ENCODE data around the gene MAPRE2.
"Not testable (repeated sequence)": the region's sequence is repeated elsewhere in the genome, so short reads cannot be mapped to it uniquely, and the experiment has no call there.

The MAPRE2 gene

DNA sequence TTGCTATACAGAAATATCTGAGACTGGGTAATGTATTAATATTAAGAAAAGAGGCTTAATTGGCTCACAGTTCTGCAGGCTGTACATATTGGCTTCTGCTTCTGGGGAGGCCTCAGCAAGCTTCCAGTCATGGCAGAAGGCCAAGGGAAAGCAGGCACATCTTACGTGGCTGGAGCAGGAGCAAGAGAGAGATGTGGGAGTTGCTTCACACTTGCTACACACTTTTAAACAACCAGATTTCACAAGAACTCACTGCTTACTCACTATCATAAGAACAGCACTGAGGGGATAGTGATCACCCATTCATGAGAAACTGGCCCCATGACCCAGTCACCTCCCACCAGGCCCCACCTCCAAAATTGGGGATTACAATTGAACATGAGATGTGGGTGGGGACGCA is 50.6 kb downstream of the MAPRE2 start:
- no peak for DNase-seq (ENCODE audit: low read depth)

GRCh38 chr18:35095983-35096676 is 54.9 kb downstream of the MAPRE2 start:
- DNase-seq (ENCODE audit: low read depth), result no peak

DNA sequence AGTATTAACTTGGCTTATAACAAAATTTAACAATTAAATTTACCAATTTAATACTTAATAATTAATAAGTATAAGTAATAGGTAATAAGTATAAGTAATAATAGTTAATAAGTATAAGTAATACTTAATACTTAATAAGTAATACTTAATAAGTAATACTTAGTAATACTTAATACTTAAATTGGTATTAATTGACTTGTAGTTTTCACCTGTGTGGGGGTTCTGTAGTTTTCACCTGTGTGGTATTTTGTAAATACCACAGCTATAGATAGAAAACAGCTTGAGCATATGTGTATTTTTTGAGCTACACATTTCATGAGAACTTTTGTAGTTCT is 55.4 kb downstream of the MAPRE2 start:
- no peak for DNase-seq (ENCODE audit: low read depth)

GRCh38 chr18:35097195-35097594 is 56.0 kb downstream of the MAPRE2 start:
- DNase-seq (ENCODE audit: low read depth), result no peak

GRCh38 chr18:35097763-35098162 is 56.5 kb downstream of the MAPRE2 start:
- DNase-seq (ENCODE audit: low read depth), result no peak

GRCh38 chr18:35099911-35100310 is 58.7 kb downstream of the MAPRE2 start:
- no peak for DNase-seq (ENCODE audit: low read depth)

DNA sequence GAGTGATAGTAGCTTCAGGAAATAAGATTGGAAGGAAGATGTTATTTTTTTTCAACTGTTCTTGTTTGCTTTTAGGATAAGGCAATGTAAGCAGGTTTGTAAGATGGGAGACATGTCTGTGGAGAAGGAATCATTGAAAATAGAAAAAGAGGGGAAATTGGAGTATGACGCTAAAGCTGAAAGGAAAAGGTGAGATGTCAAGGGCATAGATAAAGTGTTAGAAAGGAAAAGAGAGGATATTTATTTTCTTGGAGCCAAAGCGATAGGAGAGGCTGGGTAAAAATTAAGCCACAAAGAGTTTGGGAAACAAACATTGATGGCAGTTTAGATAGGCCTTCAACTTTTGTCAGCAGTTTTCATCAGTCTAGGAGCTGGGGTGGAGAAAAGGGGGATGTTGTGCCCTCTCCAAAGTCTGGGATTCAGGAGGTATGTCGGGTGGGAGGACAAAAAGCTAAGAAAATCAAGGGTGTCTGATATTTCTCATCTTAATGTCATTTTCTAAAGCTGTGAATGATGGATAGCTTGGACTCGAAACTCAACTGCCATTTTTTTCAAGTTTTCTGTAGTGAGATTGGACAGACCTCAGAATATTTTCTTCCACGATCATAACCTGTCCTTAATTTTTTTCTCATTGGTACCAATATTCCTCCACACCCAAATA is 63.3 kb downstream of the MAPRE2 start:
- no peak for DNase-seq (ENCODE audit: low read depth)

DNA sequence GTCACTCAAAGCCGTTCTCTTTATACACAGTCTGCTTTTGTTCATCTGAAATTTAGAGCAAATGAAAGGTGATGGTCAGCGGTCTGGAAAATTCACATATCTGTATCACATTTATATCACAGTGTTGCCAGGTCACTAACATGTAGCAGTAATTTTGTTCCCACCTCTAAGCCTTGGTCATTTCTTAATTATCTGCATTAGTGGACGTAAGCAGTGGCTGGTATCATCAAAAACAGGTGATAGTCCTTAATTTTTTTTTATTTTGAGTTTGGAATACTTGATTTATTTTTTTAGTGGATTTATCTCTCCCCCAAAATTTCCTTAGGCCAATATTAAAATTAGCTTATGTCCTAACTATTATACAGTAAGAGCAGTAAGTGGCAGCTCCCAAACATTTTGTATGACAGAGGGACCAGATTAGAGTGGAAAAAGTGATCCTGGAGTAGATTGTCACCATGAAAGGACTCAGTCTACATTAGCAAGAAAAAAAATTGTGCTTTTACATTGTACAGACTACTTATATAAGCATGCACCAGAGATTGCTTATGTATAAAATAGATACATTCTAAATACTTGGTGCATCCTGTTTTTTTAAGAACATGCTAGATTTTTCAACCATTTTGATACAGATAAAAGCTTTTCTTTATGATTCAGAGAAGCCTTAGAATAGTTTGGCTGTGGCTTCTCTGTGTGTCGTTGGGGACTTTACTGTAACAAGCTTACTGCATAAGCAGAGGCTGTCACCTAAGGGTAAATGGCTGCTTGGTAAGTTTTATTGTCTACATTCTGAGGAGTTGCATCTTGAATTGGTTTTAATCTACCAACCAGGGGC is 65.0 kb downstream of the MAPRE2 start:
- no peak for DNase-seq (ENCODE audit: low read depth)

DNA sequence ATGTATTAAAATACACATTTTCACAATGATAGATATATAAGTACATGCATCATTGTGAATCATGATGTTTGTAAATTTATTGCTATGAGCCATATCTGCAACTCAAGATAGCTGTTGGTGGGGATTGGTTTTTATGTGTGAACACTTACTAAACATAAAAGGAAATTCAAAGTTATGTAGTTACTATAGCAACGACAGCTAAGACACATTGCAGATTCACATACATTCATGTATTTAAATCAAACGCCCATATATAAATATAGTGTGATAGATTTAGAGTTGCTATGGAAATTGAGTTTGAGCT is 65.6 kb downstream of the MAPRE2 start:
- no peak for DNase-seq (ENCODE audit: low read depth)

GRCh38 chr18:35107216-35107615 is 66.0 kb downstream of the MAPRE2 start:
- DNase-seq (ENCODE audit: low read depth), result no peak

DNA sequence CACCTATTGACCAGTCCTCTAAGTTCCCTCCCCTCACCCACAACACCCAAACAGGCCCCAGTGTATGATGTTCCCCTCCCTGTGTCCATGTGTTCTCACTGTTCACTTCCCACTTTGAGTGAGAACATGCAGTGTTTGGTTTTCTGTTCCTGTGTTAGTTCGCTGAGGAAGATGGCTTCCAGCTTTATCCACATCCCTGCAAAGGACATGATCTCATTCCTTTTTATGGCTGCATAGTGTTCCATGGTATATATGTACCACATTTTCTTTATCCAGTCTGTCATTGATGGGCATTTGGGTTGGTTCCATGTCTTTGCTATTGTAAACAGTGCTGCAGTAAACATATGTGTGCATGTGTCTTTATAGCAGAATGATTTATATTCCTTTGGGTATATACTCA is 66.9 kb downstream of the MAPRE2 start:
- not testable (repeated sequence) for DNase-seq (ENCODE audit: low read depth)

DNA sequence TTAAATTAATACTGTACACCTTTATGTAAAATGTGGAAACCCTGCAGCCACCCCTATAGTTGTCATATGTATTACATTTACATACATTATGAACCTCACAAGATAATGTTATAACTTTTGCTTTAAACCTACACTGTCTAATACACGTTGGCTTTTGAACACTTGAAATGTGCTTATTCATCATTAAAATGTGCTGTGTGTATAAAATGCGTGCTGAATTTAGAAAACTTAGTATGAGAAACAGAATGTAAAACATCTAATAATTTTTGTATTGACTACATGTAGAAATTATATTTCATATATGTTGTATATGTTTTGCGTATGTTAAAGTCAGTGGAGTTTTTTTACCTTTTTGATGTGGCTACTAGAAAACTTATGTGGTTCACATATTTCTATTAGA is 68.8 kb downstream of the MAPRE2 start:
- DNase-seq (ENCODE audit: low read depth), result no peak

DNA sequence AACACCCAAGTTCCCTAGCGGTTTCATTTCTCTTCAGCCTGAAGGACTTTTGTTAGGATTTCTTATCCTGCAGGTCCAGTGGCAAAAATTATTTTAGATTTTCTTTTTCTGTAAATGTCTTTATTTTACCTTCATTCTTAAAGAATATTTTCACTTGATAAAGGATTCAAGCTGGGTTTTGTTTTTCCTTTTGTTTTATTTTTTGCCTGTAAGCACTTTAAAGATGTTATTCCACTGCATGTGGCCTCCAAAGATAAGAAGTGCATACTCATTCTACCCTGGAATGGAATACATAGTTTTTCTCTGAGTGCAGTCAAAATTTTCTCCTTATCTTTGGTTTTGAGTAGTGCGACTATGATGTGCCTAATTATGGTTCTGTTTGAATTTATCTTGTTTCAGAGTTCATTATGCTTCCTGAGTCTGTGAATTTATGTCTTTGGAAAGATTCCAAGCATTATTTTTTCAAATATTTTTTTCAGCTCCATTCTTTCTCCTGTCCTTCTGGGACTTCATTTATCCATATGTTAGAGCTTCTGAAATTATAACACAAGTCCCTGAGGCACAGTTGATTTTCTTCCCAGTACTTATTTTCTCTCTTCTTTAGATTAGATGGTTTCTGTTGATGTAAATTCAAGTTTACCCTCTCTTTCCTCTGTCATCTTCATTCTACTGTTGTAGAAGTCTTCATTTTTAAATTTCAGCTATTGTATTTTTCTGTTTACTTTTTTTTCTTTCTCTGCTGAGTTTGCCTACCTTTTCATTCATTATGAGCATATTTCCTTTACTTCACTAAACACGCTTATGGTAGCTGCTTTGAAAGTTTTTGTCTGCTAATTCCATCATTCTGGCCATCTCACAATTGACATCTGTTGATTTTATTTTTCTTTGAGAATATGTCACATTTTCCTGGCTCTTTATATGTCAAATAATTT is 69.6 kb downstream of the MAPRE2 start:
- no peak for DNase-seq (ENCODE audit: low read depth)

DNA sequence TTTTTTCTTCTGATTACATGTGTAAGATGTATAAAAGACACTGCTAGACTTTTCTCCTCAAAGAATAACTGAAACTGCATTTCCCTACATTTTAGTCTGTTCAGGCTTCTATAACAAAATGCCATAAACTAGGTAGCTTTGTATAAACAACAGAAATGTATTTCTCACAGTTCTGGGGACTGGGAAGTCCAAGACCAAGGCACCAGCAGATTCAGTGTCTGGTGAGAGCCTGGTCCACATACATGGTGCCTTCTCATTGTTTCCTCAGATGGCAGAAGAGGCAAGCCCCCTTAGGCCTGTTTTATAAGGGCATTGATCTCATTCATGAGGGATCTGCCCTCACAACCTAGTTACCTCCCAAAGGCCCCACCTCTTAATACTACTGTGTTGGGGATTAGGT is 71.5 kb downstream of the MAPRE2 start:
- DNase-seq (ENCODE audit: low read depth), result no peak

DNA sequence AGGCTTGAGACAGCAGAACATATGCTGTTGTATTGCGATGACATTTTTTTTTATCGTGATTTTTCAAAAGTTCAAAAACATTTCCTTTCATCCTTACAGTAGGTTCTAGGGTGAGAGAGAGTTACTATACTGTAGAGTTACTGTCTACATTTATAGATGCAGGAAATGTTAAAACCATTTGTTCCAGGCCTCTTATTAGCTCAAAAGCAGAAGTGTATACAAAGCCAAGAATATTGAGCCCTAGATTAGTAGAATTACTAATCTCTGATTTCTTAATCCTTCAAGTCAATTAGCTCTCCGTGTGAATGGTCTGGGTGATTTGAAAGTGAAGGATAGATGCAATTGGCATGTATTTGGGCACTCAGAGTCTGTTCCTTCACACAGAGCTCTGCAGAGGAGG is 73.1 kb downstream of the MAPRE2 start:
- no peak for DNase-seq (ENCODE audit: low read depth)

- DNase-seq (ENCODE audit: low read depth), result no peak
These were observed 75.6 kb downstream of the MAPRE2 start for GRCh38 chr18:35116784-35117318.

GRCh38 chr18:35117372-35117771 is 76.2 kb downstream of the MAPRE2 start:
- no peak for DNase-seq (ENCODE audit: low read depth)

- no peak for DNase-seq (ENCODE audit: low read depth)
These were observed 76.8 kb downstream of the MAPRE2 start for GRCh38 chr18:35117951-35118411.

DNA sequence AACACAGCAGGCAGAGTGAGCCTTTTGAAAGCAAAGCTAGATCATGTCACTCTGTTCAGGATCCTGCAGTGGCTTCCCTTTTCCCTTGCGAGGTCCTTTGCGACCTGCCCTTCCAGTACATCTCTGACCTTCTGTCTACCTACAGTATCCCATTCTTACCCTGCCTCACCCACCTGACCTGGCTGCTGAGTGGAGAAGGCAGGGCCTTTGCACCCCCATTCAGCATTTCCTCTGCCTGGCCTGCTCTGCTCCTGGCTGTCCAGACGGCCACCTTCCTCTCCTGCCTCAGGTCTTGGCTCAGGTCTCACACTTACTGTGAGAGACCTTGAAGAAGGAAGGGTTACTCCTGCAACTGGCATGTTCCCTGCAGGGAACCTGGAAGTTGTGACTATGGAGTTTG is 77.4 kb downstream of the MAPRE2 start:
- no peak for DNase-seq (ENCODE audit: low read depth)

- no peak for DNase-seq (ENCODE audit: low read depth)
These were observed 79.8 kb downstream of the MAPRE2 start for GRCh38 chr18:35121038-35121437.

DNA sequence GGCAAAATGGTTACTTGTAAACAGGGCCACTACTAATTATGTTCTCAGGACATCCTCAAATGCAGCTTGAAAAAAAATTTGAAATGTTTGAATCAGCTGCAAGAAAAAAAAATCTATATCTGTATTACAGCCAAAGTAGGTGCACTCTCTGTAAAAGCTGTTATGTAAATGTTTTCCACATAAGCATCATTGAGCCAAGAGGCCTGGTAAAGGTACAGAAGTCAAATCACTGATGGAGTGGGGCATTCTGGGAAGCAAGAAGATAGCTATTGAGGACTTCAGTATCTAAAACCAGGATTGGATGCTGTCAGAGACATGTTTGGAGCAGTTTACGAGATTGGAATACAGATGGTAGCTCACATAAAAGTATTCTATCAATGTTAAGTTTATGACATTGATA is 80.3 kb downstream of the MAPRE2 start:
- DNase-seq (ENCODE audit: low read depth), result no peak

Data from T follicular helper cell (primary cell).